Stimulated activated CD4-positive, alpha-beta T cell treated with anti-CD3 and anti-CD28 coated beads, Interleukin-15, amount 100 ng/mL, for 1 hour (primary cell): Measurements from ENCODE around the gene BCL2A1.
"Not testable (repeated sequence)": the region's sequence is repeated elsewhere in the genome, so short reads cannot be mapped to it uniquely, and the experiment has no call there.

ENCODE experiments used
- DNase-seq, 2 donors: peaks; one replicate each; pipeline ENCODE4 v3.0.0-alpha.2; 2020; ENCODE audit warnings: low read depth in 1 of 2, low spot score in 1 of 2

The BCL2A1 gene

DNA sequence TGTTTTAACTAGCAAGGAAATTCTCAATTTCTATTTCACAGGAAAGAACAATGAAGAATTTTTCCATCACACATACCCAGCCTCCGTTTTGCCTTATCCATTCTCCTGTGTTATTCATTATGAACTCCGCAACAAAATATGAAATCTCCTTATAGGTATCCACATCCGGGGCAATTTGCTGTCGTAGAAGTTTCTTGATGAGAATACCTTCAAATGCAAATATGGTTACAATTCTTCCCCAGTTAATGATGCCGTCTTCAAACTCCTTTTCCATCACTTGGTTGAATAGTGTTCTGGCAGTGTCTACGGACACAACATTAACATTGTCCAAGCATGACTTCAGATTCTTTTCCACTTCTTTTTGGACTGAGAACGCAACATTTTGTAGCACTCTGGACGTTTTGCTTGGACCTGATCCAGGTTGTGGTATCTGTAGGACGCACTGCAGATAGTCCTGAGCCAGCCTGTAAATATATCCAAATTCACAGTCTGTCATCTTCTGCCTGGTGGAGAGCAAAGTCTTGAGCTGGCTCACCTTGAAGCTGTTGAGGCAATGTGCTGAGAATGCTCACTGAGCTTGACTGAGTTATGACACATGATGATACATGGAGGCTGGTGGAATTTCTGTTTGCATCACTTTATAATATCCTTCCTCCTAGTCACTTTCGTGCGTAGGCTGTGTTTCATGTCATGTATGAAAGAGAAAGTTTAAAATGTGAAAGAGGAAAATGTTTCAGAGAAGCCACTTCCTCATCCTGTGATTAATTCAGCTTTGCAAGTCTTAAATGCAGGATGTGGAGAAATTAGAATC lies at the start of gene BCL2A1:
Gene BCL2A1 (minus strand): TSS at position 573 of the 811 bp plus-strand sequence. CDS start 77 bp downstream, at position 496.
- DNase-seq = peak; percentile 19 to 25

DNA sequence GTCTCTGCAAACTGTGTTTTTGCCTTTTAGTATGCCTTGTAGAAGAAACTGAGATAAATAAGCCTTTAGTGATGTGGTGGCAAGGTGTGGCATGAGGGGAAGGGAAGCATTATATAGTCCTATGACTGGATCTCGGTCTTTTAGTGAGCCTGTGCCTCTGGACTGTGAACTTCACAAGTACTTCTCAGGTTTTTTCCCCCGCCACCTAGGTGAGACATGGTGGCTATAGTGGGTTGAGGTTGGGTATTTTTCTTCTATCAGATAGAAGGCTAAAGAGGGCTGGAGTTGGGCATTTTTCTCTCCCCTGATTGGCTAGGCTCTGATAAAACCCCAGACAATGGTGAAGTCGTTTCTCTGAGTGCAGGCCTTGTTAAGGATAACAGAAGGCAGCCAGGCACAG lies 49.7 kb upstream of the BCL2A1 start:
- DNase-seq = no peak

DNA sequence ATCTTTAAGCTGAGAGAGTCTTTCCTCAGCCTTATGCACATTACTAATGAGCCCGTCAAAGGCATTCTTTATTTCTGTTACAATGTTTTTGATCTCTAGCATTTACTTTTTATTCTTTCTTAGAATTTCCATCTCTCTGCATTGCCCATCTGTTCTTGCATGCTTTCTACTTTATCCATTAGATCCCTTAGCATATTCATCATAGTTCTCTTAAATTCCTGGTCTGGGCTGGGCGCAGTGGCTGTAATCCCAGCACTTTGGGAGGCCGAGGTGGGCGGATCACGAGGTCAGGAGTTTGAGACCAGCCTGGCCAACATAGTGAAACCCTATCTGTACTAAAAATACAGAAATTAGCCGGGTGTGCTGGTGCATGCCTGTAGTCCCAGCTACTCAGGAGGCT lies 49.2 kb upstream of the BCL2A1 start:
- not testable (repeated sequence) for DNase-seq

DNA sequence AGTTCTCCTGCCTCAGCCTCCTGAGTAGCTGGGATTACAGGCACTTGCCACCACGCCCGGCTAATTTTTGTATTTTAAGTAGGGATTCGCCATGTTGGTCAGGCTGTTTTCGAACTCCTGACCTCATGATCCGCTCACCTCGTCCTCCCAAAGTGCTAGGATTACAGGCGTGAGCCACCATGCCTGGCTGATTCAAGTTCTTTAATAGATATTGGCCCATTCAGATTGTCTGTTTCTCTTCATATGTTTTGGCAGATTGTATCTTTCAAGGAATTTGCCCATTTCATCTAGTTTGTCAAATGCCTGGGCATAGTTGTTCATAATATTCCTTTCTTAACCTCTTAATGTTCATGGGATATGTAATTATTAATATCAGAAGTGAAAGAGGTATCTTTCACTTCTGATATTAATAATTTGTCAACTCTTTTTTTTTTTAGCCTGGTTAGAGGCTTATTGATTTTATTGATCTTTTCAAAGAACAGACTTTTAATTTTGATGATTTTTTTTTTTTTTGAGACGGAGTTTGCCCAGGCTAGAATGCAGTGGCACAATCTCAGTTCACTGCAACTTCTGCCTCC lies 48.3 kb upstream of the BCL2A1 start:
- DNase-seq = no peak

DNA sequence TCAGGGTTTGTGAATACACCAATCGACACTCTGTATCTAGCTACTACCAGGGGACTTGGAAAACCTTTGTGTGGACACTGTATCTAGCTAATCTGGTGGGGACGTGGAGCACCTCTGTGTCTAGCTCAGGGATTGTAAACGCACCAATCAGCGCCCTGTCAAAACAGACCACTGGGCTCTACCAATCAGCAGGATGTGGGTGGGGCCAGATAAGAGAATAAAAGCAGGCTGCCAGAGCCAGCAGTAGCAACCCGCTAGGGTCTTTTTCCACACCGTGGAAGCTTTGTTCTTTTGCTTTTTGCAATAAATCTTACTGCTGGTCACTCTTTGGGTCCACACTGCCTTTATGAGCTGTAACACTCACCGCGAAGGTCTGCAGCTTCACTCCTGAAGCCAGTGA lies 46.1 kb upstream of the BCL2A1 start:
- DNase-seq = not testable (repeated sequence)

DNA sequence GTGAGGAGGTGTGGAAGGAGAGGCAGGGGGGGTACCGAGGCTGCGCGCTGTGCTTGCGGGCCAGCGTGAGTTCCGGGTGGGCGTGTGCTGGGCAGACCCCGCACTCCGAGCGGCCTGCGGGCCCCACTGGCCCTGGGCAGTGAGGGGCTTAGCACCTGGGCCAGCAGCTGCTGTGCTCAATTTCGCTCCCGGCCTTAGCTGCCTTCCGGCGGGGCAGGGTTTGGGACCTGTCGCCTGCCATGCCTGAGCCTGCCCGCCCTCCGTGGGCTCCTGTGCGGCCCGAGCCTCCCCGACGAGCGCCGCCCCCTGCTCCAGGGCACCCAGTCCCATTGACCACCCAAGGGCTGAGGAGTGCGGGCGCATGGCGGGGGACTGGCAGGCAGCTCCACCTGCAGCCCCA lies 45.5 kb upstream of the BCL2A1 start:
- not testable (repeated sequence) for DNase-seq

DNA sequence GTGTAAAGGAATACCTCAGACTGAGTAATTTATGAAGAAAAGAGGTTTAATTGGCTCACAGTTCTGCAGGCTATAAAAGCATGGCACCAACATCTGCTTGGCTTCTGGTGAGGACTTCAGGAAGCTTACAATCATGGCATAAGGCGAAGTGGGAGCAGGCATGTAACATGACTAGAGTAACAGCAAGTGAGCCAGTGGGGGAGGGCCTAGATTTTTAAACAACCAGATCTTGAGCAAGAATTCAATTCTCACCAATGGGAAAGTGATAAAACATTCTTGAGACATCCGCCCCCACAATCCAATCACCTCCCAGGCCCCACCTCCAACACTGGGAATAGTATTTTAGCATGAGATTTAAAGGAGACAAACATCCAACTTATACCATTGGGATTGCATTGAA lies 44.2 kb upstream of the BCL2A1 start:
- no peak for DNase-seq

DNA sequence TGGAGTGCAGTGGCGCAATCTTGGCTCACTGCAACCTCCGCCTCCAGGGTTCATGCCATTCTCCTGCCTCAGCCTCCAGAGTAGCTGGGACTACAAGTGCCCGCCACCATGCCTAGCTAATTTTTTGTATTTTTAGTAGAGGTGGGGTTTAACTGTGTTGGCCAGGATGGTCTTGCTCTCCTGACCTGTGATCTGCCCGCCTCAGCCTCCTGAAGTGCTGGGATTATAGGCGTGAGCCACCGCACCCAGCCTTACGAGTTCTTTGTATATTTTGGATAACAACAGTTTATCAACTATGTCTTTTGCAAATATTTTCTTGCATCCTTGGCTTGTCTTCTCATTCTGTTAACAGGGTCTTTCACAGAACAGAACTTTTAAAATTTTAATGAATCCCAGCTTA lies 43.2 kb upstream of the BCL2A1 start:
- DNase-seq = not testable (repeated sequence)

DNA sequence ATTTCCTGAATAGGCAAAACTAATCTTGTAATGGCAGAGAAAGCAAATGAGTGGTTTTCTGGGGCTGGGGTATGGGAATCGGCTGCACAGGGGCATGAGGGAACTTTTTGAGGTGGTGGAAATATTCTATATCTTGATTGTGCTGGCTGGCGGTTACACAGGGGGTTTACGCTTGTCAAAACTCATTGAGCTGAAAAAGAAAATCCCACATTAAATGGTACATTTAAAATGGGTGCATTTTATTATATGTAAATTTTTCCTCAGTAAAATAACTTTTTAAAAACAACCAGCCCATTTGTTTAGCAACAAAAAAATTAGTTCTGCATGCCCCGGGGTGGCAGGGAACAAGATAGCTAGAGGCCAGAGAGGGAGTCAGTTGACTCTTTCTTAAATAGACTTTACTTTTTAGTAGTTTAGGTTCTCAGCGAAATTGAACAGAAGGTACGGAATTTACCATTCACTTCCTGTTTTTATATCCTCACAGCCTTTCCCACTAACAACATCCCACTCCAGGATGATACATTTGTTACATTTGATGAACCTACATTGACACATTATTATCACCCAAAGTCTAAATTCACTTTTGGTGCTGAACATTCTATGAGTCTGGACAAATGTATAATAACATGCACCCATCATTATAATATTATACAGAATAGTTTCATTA lies 41.2 kb upstream of the BCL2A1 start:
- no peak for DNase-seq

DNA sequence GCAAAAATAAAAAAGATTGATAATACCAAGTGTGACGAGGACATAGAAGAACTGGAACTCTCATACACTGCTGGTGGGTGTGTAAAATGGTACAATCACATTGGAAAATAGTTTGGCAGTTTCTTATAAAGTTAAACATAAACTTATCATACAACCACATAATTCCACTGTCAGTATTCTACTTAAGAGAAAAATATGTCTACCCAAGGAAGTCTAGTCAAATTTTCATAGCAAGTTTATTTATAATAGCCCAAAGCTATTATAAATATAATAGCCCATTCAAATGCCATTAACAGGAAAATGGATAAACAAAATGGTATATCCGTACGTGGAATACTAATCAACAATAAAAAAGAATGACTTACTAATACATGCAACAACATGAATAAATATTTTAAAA lies 40.6 kb upstream of the BCL2A1 start:
- no peak for DNase-seq

DNA sequence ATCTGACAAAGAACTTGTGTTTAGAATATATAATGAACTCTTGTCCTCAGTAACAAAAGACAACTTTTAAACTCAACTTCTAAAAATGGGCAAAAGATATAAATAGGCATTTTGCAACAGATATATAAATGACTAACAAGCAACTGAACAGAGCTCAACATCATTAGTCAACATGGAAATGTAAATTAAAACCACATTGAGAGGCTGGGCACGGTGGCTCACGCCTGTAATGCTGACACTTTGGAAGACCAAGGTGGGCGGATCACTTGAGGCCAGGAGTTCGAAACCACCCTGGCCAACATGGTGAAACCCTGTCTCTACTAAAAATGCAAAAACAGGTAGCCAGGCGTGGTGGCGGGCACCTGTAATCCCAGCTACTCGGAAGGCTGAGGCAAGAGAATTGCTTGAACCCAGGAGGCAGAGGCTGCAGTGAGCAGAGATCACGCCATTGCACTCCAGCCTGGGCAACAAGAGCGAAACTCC lies 40.1 kb upstream of the BCL2A1 start:
- DNase-seq = not testable (repeated sequence)

DNA sequence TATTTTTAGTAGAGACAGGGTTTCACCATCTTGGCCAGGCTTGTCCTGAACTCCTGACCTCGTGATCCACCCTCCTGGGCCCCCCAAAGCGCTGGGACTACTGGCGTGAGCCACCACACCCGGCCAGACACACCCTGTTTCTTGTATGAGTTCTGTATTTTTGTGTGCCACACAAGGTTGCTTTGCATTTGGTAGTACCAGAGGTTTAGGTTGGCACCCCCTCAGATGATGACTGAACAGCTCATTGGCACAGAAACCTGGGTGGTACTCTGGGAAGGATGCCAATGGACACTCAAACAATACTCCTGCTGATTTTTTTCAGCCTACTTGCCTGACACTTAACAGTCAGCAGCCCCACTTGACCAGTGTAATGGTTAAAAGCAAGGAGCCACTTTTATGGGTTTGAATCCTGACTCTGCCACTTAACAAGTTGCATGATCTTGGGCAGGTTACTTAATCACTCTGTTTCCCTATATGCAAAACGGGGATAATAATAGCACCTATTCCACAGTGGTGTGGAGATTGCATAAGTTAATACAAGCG lies 39.2 kb upstream of the BCL2A1 start:
- no peak for DNase-seq

DNA sequence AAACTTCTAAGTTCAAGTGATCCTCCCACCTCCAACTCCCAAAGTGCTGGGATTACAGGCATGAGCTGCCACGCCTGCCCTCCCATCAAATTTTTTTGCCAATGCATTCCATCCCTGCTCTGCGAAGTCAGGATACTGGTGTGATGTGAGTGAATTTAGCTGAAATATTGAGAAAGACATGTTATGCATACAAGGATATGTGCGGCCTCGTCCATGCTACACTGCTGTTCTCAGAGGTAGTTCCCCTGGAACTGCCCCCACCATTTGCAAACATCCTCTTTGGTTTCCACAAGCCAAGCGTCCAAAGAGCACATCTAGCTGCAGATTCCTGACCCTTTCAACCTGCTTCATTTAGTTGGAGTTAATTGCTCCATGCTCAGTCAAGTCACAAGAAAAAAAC lies 36.5 kb upstream of the BCL2A1 start:
- no peak for DNase-seq

DNA sequence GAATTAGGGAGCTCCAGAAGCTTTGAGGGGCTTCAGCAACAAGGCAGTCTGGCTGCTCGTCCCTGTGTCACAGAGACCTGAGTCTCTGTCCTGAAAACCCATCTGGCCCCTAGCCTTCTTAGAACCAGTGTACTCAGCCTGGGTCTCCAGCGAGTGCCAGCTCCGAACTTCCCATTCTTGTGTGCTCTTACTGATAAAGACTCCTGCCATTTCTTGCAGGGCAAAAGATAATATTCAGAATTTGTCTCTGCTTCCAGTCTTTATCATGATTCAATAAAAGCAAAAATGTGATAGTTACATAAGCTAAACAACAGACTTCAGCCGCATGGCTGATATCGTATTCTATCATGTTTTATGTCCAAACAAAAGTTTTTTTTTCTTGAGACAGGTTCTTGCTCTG lies 36.0 kb upstream of the BCL2A1 start:
- no peak for DNase-seq

DNA sequence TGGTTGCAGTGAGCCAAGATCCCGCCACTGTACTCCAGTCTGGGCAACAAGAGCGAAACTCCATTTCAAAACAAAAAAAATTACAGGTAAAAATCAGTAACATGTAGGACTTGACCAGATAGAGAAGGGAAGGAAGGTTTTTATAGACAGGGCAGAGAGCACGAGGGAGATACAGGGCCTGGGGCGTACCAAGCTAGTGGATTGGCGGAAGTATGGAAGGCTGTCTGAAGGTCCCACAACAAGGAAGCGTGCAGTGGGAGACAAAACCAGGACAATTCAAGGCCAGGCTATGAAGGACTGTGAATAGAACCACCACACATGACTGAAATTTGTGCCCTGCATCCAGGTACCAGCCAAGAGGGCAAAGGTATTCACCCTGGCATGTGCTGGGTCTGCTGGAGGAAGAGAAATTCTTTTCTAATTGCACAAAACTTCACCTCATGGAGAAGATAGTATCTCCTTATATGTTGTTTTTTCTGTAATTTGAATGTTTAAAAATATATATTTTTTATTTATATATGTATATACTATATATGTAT lies 33.0 kb upstream of the BCL2A1 start:
- no peak for DNase-seq

DNA sequence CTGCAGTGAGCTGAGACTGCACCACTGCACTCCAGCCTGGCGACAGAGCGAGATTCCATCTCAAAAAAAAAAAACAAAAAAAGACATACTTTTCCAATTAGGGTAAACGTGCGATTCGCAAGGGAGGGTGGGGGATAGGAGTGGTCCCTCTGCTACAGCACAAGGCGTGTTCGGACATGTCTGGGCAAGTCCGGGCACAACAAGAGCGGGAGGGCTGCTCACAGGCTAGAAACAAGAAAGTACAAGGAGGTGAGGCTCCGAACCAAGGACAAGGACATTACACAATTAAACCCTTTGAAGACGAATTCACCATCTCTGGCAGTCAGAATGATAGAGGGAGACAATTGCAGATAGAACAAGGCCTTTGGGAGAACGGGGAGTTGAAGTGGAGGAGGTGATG lies 32.2 kb upstream of the BCL2A1 start:
- no peak for DNase-seq

DNA sequence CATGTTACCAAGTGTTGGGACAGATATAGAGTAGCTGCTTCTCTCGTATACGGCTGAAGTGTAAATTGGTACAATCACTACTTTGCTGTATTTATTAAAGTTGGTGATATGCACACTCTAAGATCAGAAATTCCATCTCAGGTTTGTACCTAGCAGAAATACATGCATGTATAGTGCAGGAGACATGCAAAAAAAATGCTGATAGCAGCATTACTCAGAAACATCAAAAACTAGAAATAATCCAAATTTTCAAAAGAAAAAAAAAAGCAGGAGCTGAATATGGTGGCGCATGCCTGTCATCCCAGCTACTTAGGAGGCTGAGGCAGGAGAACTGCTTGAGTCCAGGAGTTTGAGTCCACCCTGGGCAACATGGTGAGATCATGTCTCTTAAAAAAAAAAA lies 31.3 kb upstream of the BCL2A1 start:
- DNase-seq = no peak

DNA sequence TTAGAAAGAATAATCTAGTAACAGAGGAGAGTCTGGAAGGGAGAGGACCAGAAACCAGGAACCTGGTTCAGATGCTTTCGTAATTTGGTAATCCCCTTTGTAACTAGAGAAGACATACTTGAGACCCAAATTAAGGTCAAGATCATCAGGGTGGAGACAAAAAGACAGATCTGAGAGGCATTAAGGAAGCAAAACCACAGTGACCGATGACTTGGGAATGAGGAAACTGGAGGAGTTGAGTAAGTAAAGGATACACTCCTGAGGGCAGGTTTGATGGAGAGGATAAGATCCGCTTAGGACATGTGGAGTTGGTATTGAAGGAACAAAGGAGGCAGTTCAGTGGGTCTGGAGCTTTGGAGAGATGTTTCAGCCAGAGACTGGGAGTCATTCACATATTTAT lies 23.6 kb upstream of the BCL2A1 start:
- DNase-seq = no peak

DNA sequence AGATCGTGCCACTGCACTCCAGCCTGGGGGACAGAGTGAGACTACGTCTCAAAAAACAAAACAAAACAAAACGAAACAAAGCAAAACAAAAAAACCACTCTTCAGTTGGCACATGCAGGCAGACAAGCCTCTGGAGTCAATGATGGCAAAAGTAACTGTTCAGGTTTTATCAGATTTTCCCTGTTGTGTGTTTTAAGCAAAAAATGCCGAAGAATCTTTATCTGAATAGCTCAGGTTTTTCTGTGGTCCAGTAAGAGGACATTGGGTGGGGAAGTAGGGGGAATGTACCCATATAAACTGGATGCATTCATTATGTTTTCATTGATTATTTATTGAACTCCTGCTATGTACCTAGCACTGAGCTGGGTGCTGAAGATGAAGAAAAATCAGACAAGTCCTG lies 20.8 kb upstream of the BCL2A1 start:
- no peak for DNase-seq

DNA sequence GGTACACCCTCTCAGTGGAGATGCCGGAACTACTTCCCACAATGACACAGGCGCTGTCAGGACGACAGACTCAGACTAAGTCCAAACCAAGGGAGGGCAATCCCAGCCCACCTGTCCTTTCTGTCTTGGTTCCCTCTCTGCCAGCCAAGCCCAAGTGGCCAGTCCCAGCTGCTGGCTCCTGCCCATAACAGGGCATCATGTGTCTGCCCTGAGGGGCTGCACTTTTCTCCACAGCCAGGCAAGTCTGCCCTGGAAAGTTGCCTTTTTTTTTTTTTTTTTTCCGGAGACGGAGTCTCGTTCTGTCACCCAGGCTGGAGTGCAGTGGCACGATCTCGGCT lies 20.0 kb upstream of the BCL2A1 start:
- DNase-seq = no peak

DNA sequence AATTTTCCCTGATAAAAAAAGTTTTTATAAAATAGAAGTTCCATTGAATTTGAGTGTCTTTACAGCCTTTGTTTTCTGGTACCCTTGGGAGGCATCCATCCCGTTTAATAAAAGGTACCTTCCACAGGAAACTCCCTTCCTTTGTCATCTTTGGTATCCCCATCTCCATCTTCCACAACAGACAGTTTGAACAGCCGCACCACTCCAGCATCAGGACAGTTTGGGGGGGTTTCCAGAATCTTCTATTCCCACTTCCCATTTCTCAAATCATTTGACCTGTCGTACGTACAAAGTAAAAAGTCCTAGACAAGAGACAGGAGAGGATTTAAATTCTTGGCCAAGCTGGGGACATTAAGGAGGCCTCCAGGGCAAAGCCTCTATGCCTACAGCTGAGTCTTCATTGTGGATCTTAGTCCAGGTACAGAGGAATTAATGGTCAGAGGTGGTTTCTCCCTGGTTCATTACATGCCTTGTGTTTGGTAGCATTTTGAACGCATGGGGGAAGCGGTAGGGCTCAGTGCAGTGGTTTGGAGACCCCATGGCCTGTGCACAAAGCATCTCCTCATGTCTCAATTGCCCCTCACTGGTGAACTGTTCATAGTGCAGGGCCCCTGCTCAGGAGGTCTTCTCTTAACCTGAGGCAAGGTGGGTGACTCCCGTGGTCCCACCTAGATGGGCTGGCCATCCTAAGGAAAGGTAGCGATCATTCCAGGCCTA lies 19.4 kb upstream of the BCL2A1 start:
- no peak for DNase-seq
